HCT116 (cell line): Measurements from ENCODE around the gene TPRG1L. TPM values are rescaled to one million over a fixed set of nuclear protein-coding genes. Genes with fewer than 3 reads are reported as not detected.
A peak's percentile ranks its signal among the peaks of the same experiment; 100 is the strongest.

Source experiments
- ATAC-seq: fragments of 200-7000 bp; cut with Tn5 transposase; 2 replicates; pipeline ENCODE4 v1.9.1; 2020; ENCODE audit warnings: mild to moderate bottlenecking, moderate library complexity
- BruUV-seq: library from RNA; stranded (reverse); fragments of 400-500 nt; replicated peaks from 2 replicates; lab custom pipeline; 2021; lab: Mats Ljungman, UMichigan
- CTCF ChIA-PET: fragments of 300-600 bp; sonication (Branson Sonifier 250); formaldehyde crosslinking; loops from one replicate; lab custom pipeline; 2021; ENCODE audit warnings: antibody characterized with exemption; lab: Charles Lee
- POLR2A ChIA-PET: fragments of 300-600, 350-600 bp; sonication (Branson Sonifier 250); formaldehyde crosslinking; loops from one replicate; lab custom pipeline; 2021; ENCODE audit warnings: antibody characterized with exemption; lab: Charles Lee
- RAD21 ChIA-PET, 2 experiments: fragments of 300-600 bp; sonication (Branson Sonifier 250); formaldehyde crosslinking; loops; one replicate each; lab custom pipeline; 2023; ENCODE audit warnings: low total read pairs in 2 of 2; ENCODE audit not compliant: uncharacterized antibody in 2 of 2, unreplicated experiment in 2 of 2, low non-redundant PET in 1 of 2; lab: Charles Lee
- DNase-seq: peaks from one replicate; pipeline ENCODE4 v3.0.0-alpha.2; 2010; ENCODE audit warnings: low read depth, low spot score
- H2AFZ ChIP-seq: fragments of 200-600 bp; shearing (Covaris generic), sonication (generic); 2 replicates; pipeline ENCODE4 v1.6.1; 2017; ENCODE audit warnings: low read depth, mixed run types, mixed read lengths, antibody characterized with exemption, low read length; ENCODE audit not compliant: poor library complexity, severe bottlenecking
- H3K27ac ChIP-seq: 2 replicates; pipeline ENCODE4 v1.5.1; 2012; ENCODE audit warnings: low read depth, low read length
- H3K27me3 ChIP-seq: fragments of 200-600 bp; sonication (generic); 2 replicates; pipeline ENCODE4 v1.6.1; 2016; ENCODE audit warnings: mixed run types, low read length, mixed read lengths; ENCODE audit not compliant: insufficient read depth
- H3K36me3 ChIP-seq, 2 experiments: fragments of 200-500 bp in 1 of 2; fragments of 200-600 bp in 1 of 2; sonication (Bioruptor generic) in 1 of 2; sonication (generic) in 1 of 2; 2 replicates each; pipeline versions ENCODE4 v1.5.1 to v1.6.1; 2014 to 2016; ENCODE audit warnings: low read length in 2 of 2, inconsistent platforms in 1 of 2, mixed read lengths in 1 of 2, mixed run types in 1 of 2; ENCODE audit not compliant: insufficient read depth in 2 of 2, control insufficient read depth in 1 of 2
- H3K4me1 ChIP-seq, 2 experiments: fragments of 200-600 bp in 1 of 2; sonication (generic) in 1 of 2; 2 replicates each; pipeline versions ENCODE4 v1.5.1 to v1.6.1; 2012 to 2017; ENCODE audit warnings: low read length in 2 of 2, inconsistent platforms in 1 of 2, mild to moderate bottlenecking in 1 of 2, mixed read lengths in 1 of 2, mixed run types in 1 of 2, moderate library complexity in 1 of 2; ENCODE audit not compliant: insufficient read depth in 2 of 2, control insufficient read depth in 1 of 2
- H3K4me2 ChIP-seq: fragments of 200-600 bp; sonication (generic); 2 replicates; pipeline ENCODE4 v1.6.1; 2017; ENCODE audit warnings: mixed run types, low read length, mixed read lengths
- H3K4me3 ChIP-seq, 2 experiments: fragments of 200-600 bp in 1 of 2; sonication (generic) in 1 of 2; replicated peaks in 1 of 2; 2 replicates each; pipeline ENCODE4 v1.5.1; 2011 to 2016; ENCODE audit warnings: low read length in 2 of 2, control low read depth in 1 of 2, low read depth in 1 of 2, mild to moderate bottlenecking in 1 of 2, mixed read lengths in 1 of 2, mixed run types in 1 of 2
- H3K79me2 ChIP-seq: fragments of 200-600 bp; sonication (generic); 2 replicates; pipeline ENCODE4 v1.6.1; 2017; ENCODE audit warnings: mild to moderate bottlenecking, mixed run types, low read length, moderate library complexity, mixed read lengths; ENCODE audit not compliant: insufficient read depth
- H3K9ac ChIP-seq: fragments of 200-600 bp; sonication (generic); 2 replicates; pipeline ENCODE4 v1.6.1; 2016; ENCODE audit warnings: low read length, mixed read lengths
- H3K9me2 ChIP-seq: fragments of 200-600 bp; sonication (generic), shearing (Covaris generic); 2 replicates; pipeline ENCODE4 v1.6.1; 2017; ENCODE audit warnings: mixed run types, mild to moderate bottlenecking, moderate library complexity; ENCODE audit not compliant: insufficient read depth
- H3K9me3 ChIP-seq, 2 experiments: fragments of 200-500 bp in 1 of 2; fragments of 200-600 bp in 1 of 2; sonication (Bioruptor generic) in 1 of 2; sonication (generic) in 1 of 2; 2 replicates each; pipeline ENCODE4 v1.6.1; 2014 to 2017; ENCODE audit warnings: low read length in 2 of 2, mixed read lengths in 2 of 2, inconsistent platforms in 1 of 2, low read depth in 1 of 2, mild to moderate bottlenecking in 1 of 2, mixed run types in 1 of 2, moderate library complexity in 1 of 2; ENCODE audit not compliant: control insufficient read depth in 1 of 2, insufficient read depth in 1 of 2
- H4K20me1 ChIP-seq: fragments of 200-600 bp; sonication (generic), shearing (Covaris generic); 2 replicates; pipeline ENCODE4 v1.6.1; 2017; ENCODE audit warnings: mixed run types, mild to moderate bottlenecking, moderate library complexity; ENCODE audit not compliant: insufficient read depth
- CBX3 ChIP-seq: IDR thresholded peaks from 2 replicates; pipeline ENCODE4 v1.6.1; 2012; ENCODE audit warnings: low read depth
- CTCF ChIP-seq, 3 experiments: fragments of 200-600 bp in 1 of 3; sonication (generic) in 1 of 3; IDR thresholded peaks in 2 of 3; conservative IDR thresholded peaks in 1 of 3; 2 replicates each; pipeline ENCODE4 v1.5.1; 2012 to 2017; ENCODE audit warnings: low read depth in 2 of 3, low read length in 2 of 3, antibody characterized with exemption in 1 of 3, borderline replicate concordance in 1 of 3, control low read depth in 1 of 3, mild to moderate bottlenecking in 1 of 3, mixed read lengths in 1 of 3, mixed run types in 1 of 3, moderate library complexity in 1 of 3; ENCODE audit not compliant: insufficient read depth in 1 of 3
- EZH2 ChIP-seq: fragments of 200-600 bp; sonication (generic); IDR thresholded peaks from 2 replicates; pipeline ENCODE4 v1.6.1; 2017; ENCODE audit warnings: antibody characterized with exemption, mixed run types
- MAX ChIP-seq: IDR thresholded peaks from 2 replicates; pipeline ENCODE4 v1.6.1; 2012
- POLR2AphosphoS5 ChIP-seq: IDR thresholded peaks from 2 replicates; pipeline ENCODE4 v1.6.1; 2011; ENCODE audit warnings: mild to moderate bottlenecking, low read depth, low read length, moderate library complexity
- RAD21 ChIP-seq: IDR thresholded peaks from 2 replicates; pipeline ENCODE4 v1.6.1; 2012; ENCODE audit warnings: low read depth, mild to moderate bottlenecking
- SIN3A ChIP-seq: IDR thresholded peaks from 2 replicates; pipeline ENCODE4 v1.6.1; 2012; ENCODE audit warnings: low read depth
- TCF7L2 ChIP-seq: IDR thresholded peaks from 2 replicates; pipeline ENCODE4 v1.7.0; 2011; ENCODE audit warnings: borderline replicate concordance, inconsistent platforms; ENCODE audit not compliant: insufficient read depth, insufficient read length; ENCODE audit errors: extremely low read depth
- YY1 ChIP-seq: IDR thresholded peaks from 2 replicates; pipeline ENCODE4 v1.6.1; 2011; ENCODE audit warnings: low read length, low read depth, moderate library complexity, mild to moderate bottlenecking; ENCODE audit not compliant: insufficient replicate concordance; ENCODE audit errors: extremely low read depth
- ZBTB33 ChIP-seq: IDR thresholded peaks from 2 replicates; pipeline ENCODE4 v1.6.1; 2011; ENCODE audit warnings: mild to moderate bottlenecking, low read length, moderate library complexity; ENCODE audit not compliant: insufficient replicate concordance; ENCODE audit errors: extremely low read depth
- ZFX ChIP-seq: fragments of 450-650 bp; IDR thresholded peaks from 2 replicates; pipeline ENCODE4 v1.6.1; 2017
- intact Hi-C: fragments of 100-400 bp; cut with micrococcal nuclease; formaldehyde crosslinking; loops from 2 replicates; pipeline ENCODE4 v1.10.0; 2022
- total RNA-seq: library from RNA; stranded (reverse); gene quantifications from one replicate; pipeline ENCODE4 v1.2.1, GENCODE V29; 2021; ENCODE audit not compliant: unreplicated experiment

Gene TPRG1L
- total RNA-seq, 1 experiment from 2014 or later = 25.6 TPM

- peak overlapping the region; percentile 70 to 80 for H3K4me3 ChIP-seq
- H3K4me2 ChIP-seq = peak overlapping the region; percentile 91
- peaks cover 66% of the 10 kb centered on the region for H3K79me2 ChIP-seq
- ChIA-PET POLR2A (interaction anchor here (0.8 to 0.9 kb wide), 2 partner anchors 9 to 14 kb away, joined by 3 to 4 read pairs; no protein-coding TSS in a partner anchor), CTCF (interaction anchor here (1.3 to 1.4 kb wide), 2 partner anchors 34 to 123 kb away, joined by 3 to 5 read pairs; no protein-coding TSS in a partner anchor), RAD21 (no interaction called here)
- H3K9me3 ChIP-seq = no peaks in the 10 kb centered on the region
- H3K27ac ChIP-seq = peak overlapping the region; percentile 64
- H3K9ac ChIP-seq = peak overlapping the region; percentile 85
- peaks cover 0 to 3% of the 10 kb centered on the region in 2 experiments; a peak in 2 of 4 replicates for H3K36me3 ChIP-seq
- H3K4me1 ChIP-seq = peaks cover 18 to 29% of the 10 kb centered on the region in 2 experiments
- H3K9me2 ChIP-seq = no peaks in the 10 kb centered on the region
- H3K27me3 ChIP-seq = no peaks in the 10 kb centered on the region
- TF ChIP-seq CBX3 (no peak), SIN3A (peak; percentile 50; the same call in 1 of the 2 replicates), YY1 (no peak), RAD21 (no peak), TCF7L2 (no peak), MAX (peak; percentile 50), EZH2 (no peak), POLR2AphosphoS5 (peak; percentile 35; the same call in 1 of the 2 replicates), ZBTB33 (no peak), CTCF (IDR thresholded peaks at IDR 0.05 in 2 of 3, conservative IDR thresholded peaks at IDR 0.05 in 1 of 3; ENCODE audit: borderline replicate concordance in 1 of 3, insufficient read depth in 1 of 3, low read depth in 2 of 3, low read length in 2 of 3) (no peak), ZFX (peak; percentile 54)
- no TSS peak for BruUV-seq
- DNase-seq = peak; percentile 18
- ATAC-seq = peak; percentile 67
- intact Hi-C loops = no loop called here
- H2AFZ ChIP-seq = no peak overlapping the region
- no peaks in the 10 kb centered on the region for H4K20me1 ChIP-seq
Observed at GRCh38 chr1:3652548-3653285, 27.9 kb downstream of the TPRG1L start.
